SIG-M5 treated with dmso at 0.1 percent for 504 hours (cell line): ENCODE data around the gene MAP2K2.

ENCODE experiments used
- DNase-seq: peaks from one replicate; lab custom pipeline; 2025; ENCODE audit not compliant: unreplicated experiment; lab: John Stamatoyannopoulos, UW

The MAP2K2 gene

GRCh38 chr19:4045597-4046361, 78.1 kb downstream of the MAP2K2 start:
- DNase-seq = no peak

- DNase-seq = no peak
These were observed 78.9 kb downstream of the MAP2K2 start for GRCh38 chr19:4044990-4045465.

- no peak for DNase-seq
These were observed 79.8 kb downstream of the MAP2K2 start for GRCh38 chr19:4043966-4044715.

GRCh38 chr19:4043401-4043800, 80.5 kb downstream of the MAP2K2 start:
- DNase-seq = no peak

GRCh38 chr19:4042731-4043082, 81.2 kb downstream of the MAP2K2 start:
- DNase-seq = no peak

GRCh38 chr19:4042064-4042730, 81.7 kb downstream of the MAP2K2 start:
- DNase-seq = no peak
